Myocyte (in vitro differentiated cells): ENCODE data around the gene ZDBF2. TPM values are rescaled to one million over a fixed set of nuclear protein-coding genes. Genes with fewer than 3 reads are reported as not detected.
"Not testable (repeated sequence)": the region's sequence is repeated elsewhere in the genome, so short reads cannot be mapped to it uniquely, and the experiment has no call there.

Experiments used
- DNase-seq: peaks from one replicate; pipeline ENCODE4 v3.0.0-alpha.2; 2012; ENCODE audit warnings: low read depth
- polyA plus RNA-seq: library from polyadenylated mRNA; unstranded; fragments of >200 nt; gene quantifications from one replicate; pipeline ENCODE4 v1.2.1, GENCODE V29; 2012; ENCODE audit warnings: missing spikeins
- total RNA-seq: library from RNA; depleted of rRNA; stranded (reverse); fragments of >200 nt; gene quantifications from 2 replicates; pipeline ENCODE4 v1.2.3, GENCODE V29; 2014

Gene ZDBF2
- total RNA-seq = 23.4 and 30.1 TPM in 2 replicates
- polyA plus RNA-seq = 4.6 TPM

DNA sequence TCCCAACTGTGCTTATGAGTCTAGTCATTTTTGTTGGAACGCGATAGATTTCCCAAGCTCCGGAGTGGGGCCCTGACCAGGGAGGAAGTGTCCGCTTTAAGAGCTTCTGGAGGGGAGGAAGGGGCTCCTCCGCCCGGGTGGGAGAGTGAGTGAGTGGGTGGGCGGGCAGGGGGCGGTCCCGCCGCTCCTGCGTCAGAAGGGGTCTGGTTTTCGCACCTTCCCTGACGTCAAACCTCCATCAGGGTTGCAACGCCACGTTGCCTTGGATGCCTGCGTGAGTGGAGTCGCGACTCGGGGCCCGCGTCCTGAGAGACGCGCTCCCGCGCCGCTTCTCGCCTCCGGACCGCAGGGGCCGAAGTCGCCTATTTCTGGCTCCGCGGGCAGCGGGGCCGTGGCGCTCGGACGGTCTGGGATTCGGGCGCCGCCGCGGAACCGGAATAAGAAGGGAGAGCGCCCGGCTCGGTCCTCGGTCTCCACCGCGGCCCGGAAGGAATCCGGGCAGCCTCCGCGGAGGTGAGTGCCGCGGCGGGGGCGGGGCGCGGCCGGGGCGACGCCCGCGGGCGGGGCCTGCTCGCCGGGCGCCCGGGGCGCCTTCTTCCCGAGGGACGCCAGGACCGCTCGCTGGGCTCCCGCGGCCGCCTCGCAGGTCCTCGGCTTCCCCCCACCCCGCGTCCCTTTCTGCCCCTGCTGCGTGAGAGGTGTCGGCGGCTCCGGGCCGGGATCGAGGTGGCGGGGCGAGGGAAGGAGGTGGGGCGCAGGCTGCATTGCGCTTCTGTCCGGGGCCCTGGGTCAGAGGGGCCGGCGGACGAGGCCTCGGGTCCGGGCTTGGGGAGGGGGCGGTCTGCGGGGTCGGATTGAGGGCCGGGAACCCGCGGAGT, at the start of gene ZDBF2:
Gene ZDBF2 (plus strand): TSS at position 230 of the 878 bp plus-strand sequence. CDS start 7,187 bp downstream, outside the sequence.
- DNase-seq = peak; percentile 63

GRCh38 chr2:206225435-206226232, 48.8 kb upstream of the ZDBF2 start:
- DNase-seq = no peak

GRCh38 chr2:206228636-206229035, 45.8 kb upstream of the ZDBF2 start:
- DNase-seq = not testable (repeated sequence)

- DNase-seq = no peak
Measured at GRCh38 chr2:206229642-206230041, 44.8 kb upstream of the ZDBF2 start.

GRCh38 chr2:206230060-206230762, 44.3 kb upstream of the ZDBF2 start:
- DNase-seq = peak; percentile 35

DNA sequence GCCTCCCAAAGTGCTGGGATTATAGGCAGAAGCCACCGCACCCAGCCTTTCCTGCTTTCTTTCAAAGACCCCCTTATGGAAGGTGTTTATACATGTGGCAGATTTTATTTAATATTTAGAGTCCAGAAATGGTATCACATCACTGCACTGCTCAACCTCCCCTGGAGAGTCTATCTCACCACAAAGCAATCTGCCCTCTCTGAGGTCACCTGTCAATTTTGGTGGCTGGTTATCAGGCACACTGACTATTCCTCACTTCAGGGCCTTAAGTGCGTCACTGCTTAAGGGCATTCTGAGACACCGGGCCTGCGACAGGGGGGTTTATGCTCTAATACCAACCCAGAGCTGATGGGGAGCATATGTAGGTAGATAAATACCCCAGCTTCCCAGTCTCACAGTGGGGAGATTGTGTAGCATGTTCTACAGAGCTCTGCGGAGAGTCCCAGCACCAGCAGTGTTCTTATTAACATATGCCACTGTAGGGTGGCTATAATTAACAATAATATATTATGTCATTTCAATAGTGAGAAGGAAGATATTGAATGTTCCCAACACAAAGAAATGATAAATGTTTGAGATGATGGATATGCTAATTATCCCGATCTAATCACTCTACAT, 42.7 kb upstream of the ZDBF2 start:
- DNase-seq = no peak

GRCh38 chr2:206232287-206233035, 42.0 kb upstream of the ZDBF2 start:
- no peak for DNase-seq

- DNase-seq = no peak
Measured at GRCh38 chr2:206239157-206239556, 35.3 kb upstream of the ZDBF2 start.

DNA sequence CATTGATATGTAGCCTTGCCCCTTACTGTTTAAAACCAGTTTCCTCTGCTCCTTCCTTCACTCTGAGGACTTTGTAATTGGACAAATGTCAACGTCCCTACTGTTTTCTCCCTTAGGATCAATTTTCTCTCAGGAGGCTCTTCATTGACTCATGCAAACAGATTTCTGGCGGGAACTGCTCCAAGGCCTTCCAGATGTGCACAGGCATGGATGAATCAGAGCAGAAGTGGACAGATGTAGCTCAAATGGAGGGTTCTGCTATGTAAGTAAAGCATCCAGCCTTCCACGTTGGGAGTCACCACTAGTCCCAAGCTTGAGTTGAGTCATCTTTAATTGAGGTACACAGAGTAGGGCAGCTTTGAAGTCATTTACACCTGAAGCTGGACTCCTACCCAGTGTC, 34.1 kb upstream of the ZDBF2 start:
- DNase-seq = no peak

DNA sequence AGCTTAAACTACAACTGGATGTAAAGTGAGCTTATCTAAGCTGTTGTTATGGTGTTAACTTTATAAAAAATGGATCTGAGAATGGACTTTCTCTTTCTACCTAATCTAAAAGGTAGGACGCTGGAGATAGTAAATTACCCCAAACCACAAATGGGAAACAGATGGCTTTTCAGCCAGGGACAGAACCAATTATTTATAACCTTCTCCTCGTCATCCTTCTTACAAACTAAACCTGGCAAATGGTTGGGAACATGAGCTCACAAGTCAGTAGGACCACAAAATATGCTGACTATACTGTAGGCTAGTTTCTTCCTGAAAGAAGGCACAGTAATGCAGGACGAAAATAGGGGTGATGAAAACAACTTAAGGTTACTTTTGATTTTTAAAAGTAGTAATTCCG, 32.7 kb upstream of the ZDBF2 start:
- peak; percentile 67 for DNase-seq

DNA sequence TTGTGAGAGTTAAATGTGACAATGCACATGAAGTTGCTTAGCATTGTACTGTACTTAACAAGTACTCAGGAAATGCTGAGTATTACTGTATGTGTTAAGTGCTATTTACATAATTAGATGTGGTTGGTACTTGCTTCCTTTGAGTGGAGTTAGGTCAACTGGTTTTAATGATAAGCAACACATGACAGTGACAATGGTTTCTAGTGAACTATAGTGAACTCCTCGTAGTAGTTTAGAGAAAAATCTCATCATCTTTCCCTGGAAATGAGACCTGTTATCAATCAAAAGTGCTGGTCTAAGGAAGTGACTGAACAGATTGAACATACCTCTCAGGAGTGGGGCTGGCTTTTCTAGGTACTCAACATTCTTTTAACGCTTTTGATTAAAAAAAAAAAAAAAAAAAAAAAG, 29.2 kb upstream of the ZDBF2 start:
- no peak for DNase-seq

GRCh38 chr2:206250041-206250897, 24.2 kb upstream of the ZDBF2 start:
- peak; percentile 21 for DNase-seq

GRCh38 chr2:206253125-206253776, 21.2 kb upstream of the ZDBF2 start:
- no peak for DNase-seq

GRCh38 chr2:206253777-206254166, 20.7 kb upstream of the ZDBF2 start:
- DNase-seq = no peak

DNA sequence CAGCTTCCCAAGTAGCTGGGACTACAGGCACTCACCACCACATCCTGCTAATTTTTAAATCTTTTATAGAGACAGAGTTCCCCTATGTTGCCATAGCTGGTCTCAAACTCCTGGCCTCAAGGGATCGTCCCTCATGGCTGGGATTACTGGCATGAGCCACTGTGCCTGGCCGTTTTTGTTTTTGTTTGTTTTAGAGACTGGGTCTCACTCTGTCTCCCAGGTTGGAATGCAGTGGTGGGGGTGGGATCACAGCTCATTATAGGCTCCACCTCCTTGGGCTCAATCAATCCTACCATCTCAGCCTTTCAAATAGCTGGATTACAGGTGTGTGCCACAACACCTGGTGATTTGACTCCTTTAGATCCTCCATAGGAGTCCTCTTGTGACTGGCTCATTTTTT, 19.5 kb upstream of the ZDBF2 start:
- DNase-seq = no peak

- DNase-seq = no peak
Measured at GRCh38 chr2:206256706-206257205, 17.7 kb upstream of the ZDBF2 start.

- DNase-seq = no peak
Measured at GRCh38 chr2:206257350-206257749, 17.1 kb upstream of the ZDBF2 start.

DNA sequence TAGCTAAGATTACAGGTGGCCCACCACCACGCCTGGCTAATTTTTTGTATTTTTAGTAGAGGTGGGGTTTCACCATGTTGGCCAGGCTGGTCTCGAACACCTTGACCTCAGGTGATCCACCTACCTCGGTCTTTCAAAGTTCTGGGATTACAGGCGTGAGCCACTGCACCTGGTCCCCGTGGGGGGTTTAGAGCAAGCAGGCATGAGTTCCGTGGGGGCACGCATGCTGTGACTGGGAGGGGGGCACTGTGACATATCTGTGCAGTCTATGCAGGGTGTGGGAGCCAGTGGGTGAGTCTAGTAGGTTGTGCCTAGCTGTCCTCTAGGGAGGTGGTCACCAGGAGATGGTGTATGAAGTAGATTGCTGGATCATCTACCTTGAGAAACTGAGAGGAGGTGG, 16.6 kb upstream of the ZDBF2 start:
- no peak for DNase-seq

GRCh38 chr2:206258615-206259014, 15.8 kb upstream of the ZDBF2 start:
- not testable (repeated sequence) for DNase-seq
